Effector memory CD4-positive, alpha-beta T cell (primary cell): ENCODE results near the gene ECT2L.

Experiments
- DNase-seq, 3 donors: peaks; one replicate each; pipeline ENCODE4 v3.0.0-alpha.2; 2020
- H3K27ac ChIP-seq: 2 replicates; pipeline ENCODE4 v1.7.0; 2013; ENCODE audit warnings: mild to moderate bottlenecking, low read length, moderate library complexity; ENCODE audit not compliant: insufficient read depth, poor library complexity, severe bottlenecking
- H3K27me3 ChIP-seq: replicated peaks from 2 replicates; pipeline ENCODE4 v1.7.0; 2013; ENCODE audit warnings: mild to moderate bottlenecking, low read length; ENCODE audit not compliant: insufficient read depth, control insufficient read depth, poor library complexity, severe bottlenecking
- H3K36me3 ChIP-seq: 2 replicates; pipeline ENCODE4 v1.7.0; 2013; ENCODE audit warnings: mild to moderate bottlenecking, low read length, moderate library complexity; ENCODE audit not compliant: control insufficient read depth, insufficient read depth
- H3K4me1 ChIP-seq: 2 replicates; pipeline ENCODE4 v1.7.0; 2013; ENCODE audit warnings: low read length, mild to moderate bottlenecking; ENCODE audit not compliant: control insufficient read depth, insufficient read depth, poor library complexity, severe bottlenecking
- H3K4me3 ChIP-seq: 2 replicates; pipeline ENCODE4 v1.7.0; 2013; ENCODE audit warnings: low read length, low read depth, mild to moderate bottlenecking; ENCODE audit not compliant: insufficient read depth, poor library complexity, severe bottlenecking
- H3K9me3 ChIP-seq: 2 replicates; pipeline ENCODE4 v1.7.0; 2013; ENCODE audit warnings: mild to moderate bottlenecking, low read length, moderate library complexity; ENCODE audit not compliant: control insufficient read depth

The ECT2L gene

DNA sequence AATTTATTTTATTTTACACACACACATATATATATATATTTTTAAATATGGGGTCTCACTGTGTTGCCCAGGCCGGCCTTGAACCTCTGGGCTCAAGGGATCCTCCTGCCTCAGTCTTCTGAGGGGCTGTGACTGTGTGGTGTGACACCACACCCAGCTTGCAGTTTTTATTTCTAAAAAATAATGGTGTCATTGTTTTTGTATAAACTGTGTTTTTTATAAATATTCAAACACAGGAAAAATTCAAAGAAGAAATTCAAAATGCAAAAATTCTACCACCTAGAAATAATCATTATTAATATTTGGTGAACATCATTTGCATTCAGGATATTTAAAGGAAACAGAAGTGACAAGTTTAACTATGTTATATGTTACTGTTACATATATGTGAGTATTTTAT is 19.2 kb upstream of the ECT2L start:
- H3K9me3 ChIP-seq = no peaks in the 10 kb centered on the region
- H3K4me3 ChIP-seq = no peak overlapping the region
- H3K27me3 ChIP-seq = no peaks in the 10 kb centered on the region
- H3K36me3 ChIP-seq = peaks cover 19% of the 10 kb centered on the region
- H3K4me1 ChIP-seq = peaks cover 8% of the 10 kb centered on the region
- H3K27ac ChIP-seq = no peak overlapping the region
- no peak for DNase-seq

DNA sequence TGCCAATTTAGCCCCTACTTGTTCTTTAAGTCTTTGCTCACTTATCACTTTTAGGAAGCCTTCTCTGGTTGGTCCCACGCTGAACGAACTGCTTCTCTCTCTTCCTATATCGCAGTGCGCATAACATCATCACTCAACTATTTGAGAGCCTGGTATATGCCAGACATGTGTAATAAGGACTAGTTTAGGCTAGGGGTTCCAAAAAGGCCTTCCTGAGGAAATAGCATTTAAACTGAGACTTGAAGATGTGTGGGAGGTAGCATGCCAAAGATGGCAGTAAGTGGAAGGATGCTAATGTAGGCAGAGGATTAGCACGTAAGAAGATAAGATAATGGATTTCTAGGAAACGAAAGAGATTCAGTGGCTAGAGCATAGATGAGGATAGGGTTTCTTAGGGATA is 17.6 kb upstream of the ECT2L start:
- no peak for DNase-seq
- no peak overlapping the region for H3K4me3 ChIP-seq
- H3K27ac ChIP-seq = no peak overlapping the region
- no peaks in the 10 kb centered on the region for H3K27me3 ChIP-seq
- H3K4me1 ChIP-seq = no peaks in the 10 kb centered on the region
- peaks cover 30% of the 10 kb centered on the region for H3K36me3 ChIP-seq
- no peaks in the 10 kb centered on the region for H3K9me3 ChIP-seq

GRCh38 chr6:138782243-138782642 is 13.6 kb upstream of the ECT2L start:
- Histone ChIP-seq H3K4me3 (no peak overlapping the region), H3K4me1 (no peaks in the 10 kb centered on the region), H3K9me3 (no peaks in the 10 kb centered on the region), H3K36me3 (peaks cover 29% of the 10 kb centered on the region), H3K27me3 (no peaks in the 10 kb centered on the region), H3K27ac (no peak overlapping the region)
- no peak for DNase-seq

- H3K36me3 ChIP-seq = peaks cover 32% of the 10 kb centered on the region
- no peak for DNase-seq
- no peaks in the 10 kb centered on the region for H3K4me1 ChIP-seq
- no peaks in the 10 kb centered on the region for H3K9me3 ChIP-seq
- H3K27me3 ChIP-seq = no peaks in the 10 kb centered on the region
- no peak overlapping the region for H3K27ac ChIP-seq
- no peak overlapping the region for H3K4me3 ChIP-seq
Observed at GRCh38 chr6:138785079-138785478, 10.8 kb upstream of the ECT2L start.

DNA sequence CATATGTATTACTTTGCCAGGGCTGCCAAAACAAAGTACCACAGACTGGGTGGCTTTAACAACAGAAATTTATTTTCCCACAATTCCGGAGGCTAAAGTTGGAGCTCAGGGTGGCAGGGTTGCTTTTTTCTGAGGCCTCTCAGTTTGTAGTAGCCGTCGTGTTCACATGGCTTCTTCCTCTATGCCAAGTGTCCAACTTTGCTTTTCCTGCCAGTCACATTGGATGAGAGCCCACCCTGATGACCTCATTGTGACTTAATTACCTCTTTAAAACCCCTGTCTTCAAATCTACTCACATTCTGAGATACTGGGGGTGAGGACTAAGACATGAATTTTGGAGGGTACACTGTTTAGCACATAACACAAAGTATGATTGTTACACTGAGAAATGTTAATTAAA is 9.9 kb upstream of the ECT2L start:
- H3K4me3 ChIP-seq = no peak overlapping the region
- no peaks in the 10 kb centered on the region for H3K4me1 ChIP-seq
- DNase-seq = no peak
- no peaks in the 10 kb centered on the region for H3K27me3 ChIP-seq
- H3K9me3 ChIP-seq = no peaks in the 10 kb centered on the region
- no peak overlapping the region for H3K27ac ChIP-seq
- H3K36me3 ChIP-seq = peaks cover 38% of the 10 kb centered on the region

DNA sequence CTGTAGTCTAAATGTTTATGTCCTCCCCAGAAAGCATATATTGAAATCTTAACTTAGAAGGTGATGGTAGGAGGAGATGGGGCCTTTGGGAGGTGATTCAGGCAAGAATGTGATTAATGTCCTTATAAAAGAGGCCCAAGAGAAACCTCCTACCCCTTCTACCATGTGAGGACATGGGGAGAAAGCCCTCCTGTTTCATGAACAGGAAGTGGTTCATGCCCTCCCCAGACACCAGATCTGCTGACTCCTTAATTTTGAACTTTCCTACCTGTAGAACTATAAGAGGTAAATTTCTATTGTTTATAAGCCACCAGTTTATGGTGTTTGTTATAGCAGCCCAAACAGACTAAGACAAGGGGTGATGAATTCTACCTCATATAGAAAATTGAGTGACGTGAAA is 8.7 kb upstream of the ECT2L start:
- Histone ChIP-seq H3K27me3 (no peaks in the 10 kb centered on the region), H3K27ac (no peak overlapping the region), H3K4me1 (no peaks in the 10 kb centered on the region), H3K36me3 (peaks cover 35% of the 10 kb centered on the region), H3K9me3 (no peaks in the 10 kb centered on the region), H3K4me3 (no peak overlapping the region)
- DNase-seq = no peak

- no peak for DNase-seq
- H3K4me1 ChIP-seq = no peaks in the 10 kb centered on the region
- no peak overlapping the region for H3K27ac ChIP-seq
- H3K4me3 ChIP-seq = no peak overlapping the region
- H3K27me3 ChIP-seq = no peaks in the 10 kb centered on the region
- no peaks in the 10 kb centered on the region for H3K9me3 ChIP-seq
- H3K36me3 ChIP-seq = peaks cover 1% of the 10 kb centered on the region
Observed at GRCh38 chr6:138796771-138797170, 884 bp downstream of the ECT2L start.

GRCh38 chr6:138797806-138798446 is 2.0 kb downstream of the ECT2L start:
- no peaks in the 10 kb centered on the region for H3K9me3 ChIP-seq
- DNase-seq = no peak
- no peaks in the 10 kb centered on the region for H3K36me3 ChIP-seq
- H3K4me3 ChIP-seq = no peak overlapping the region
- H3K27me3 ChIP-seq = no peaks in the 10 kb centered on the region
- no peaks in the 10 kb centered on the region for H3K4me1 ChIP-seq
- no peak overlapping the region for H3K27ac ChIP-seq

GRCh38 chr6:138800377-138801150 is 4.7 kb downstream of the ECT2L start:
- DNase-seq = no peak
- H3K9me3 ChIP-seq = no peaks in the 10 kb centered on the region
- H3K27ac ChIP-seq = no peak overlapping the region
- H3K4me1 ChIP-seq = no peaks in the 10 kb centered on the region
- no peak overlapping the region for H3K4me3 ChIP-seq
- H3K27me3 ChIP-seq = no peaks in the 10 kb centered on the region
- no peaks in the 10 kb centered on the region for H3K36me3 ChIP-seq

DNA sequence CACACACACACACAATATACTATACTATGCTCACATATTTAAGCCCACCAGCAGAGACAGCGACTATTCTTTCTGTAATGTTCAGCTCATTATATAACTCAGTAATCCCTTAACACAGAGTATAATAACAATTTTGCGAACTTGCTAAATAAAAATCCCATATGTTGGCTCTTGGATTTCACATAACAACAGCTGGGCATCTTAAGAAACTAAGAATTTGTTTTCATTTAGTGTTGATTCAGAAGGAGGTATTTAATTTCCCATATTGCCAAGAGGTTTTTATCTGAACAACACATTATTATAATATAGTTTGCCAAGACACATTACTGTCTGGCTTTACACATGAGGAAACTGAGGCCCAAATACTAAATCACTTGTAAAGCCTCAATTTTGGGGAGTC is 7.4 kb downstream of the ECT2L start:
- DNase-seq = no peak
- no peaks in the 10 kb centered on the region for H3K36me3 ChIP-seq
- H3K27me3 ChIP-seq = peaks cover 3% of the 10 kb centered on the region
- H3K9me3 ChIP-seq = no peaks in the 10 kb centered on the region
- no peak overlapping the region for H3K27ac ChIP-seq
- no peaks in the 10 kb centered on the region for H3K4me1 ChIP-seq
- H3K4me3 ChIP-seq = no peak overlapping the region
